GM11168 (cell line): Measurements from ENCODE around the gene TMEM269.
"Not testable (repeated sequence)": the region's sequence is repeated elsewhere in the genome, so short reads cannot be mapped to it uniquely, and the experiment has no call there.

Experiments used
- in situ Hi-C: fragments of 300-500 bp; cut with MboI; formaldehyde crosslinking; loops from one replicate; pipeline ENCODE4 v1.12.0; 2022; ENCODE audit warnings: low sequenced_read_pairs; ENCODE audit not compliant: unreplicated experiment

TMEM269 gene

GRCh38 chr1:42769811-42770210 is 15.0 kb upstream of the TMEM269 start:
- in situ Hi-C loops, result loop anchor here (10.0 kb wide), 1 partner anchor 195 kb away; no protein-coding TSS in a partner anchor

- in situ Hi-C loops, result no loop called here
Observed at GRCh38 chr1:42773420-42773819, 11.4 kb upstream of the TMEM269 start.

GRCh38 chr1:42774928-42775526 is 9.8 kb upstream of the TMEM269 start:
- in situ Hi-C loops, result no loop called here

- in situ Hi-C loops, result no loop called here
Observed at GRCh38 chr1:42776502-42776901, 8.3 kb upstream of the TMEM269 start.

- in situ Hi-C loops, result no loop called here
Observed at GRCh38 chr1:42777852-42778251, 6.9 kb upstream of the TMEM269 start.

- in situ Hi-C loops, result no loop called here
Observed at GRCh38 chr1:42779725-42780124, 5.1 kb upstream of the TMEM269 start.

- in situ Hi-C loops, result no loop called here
Observed at GRCh38 chr1:42780176-42780575, 4.6 kb upstream of the TMEM269 start.

- in situ Hi-C loops, result no loop called here
Observed at GRCh38 chr1:42783092-42783491, 1.7 kb upstream of the TMEM269 start.

- in situ Hi-C loops, result no loop called here
Observed at GRCh38 chr1:42784547-42784945, 245 bp upstream of the TMEM269 start.

GRCh38 chr1:42786097-42786496 is 1.3 kb downstream of the TMEM269 start:
- in situ Hi-C loops, result no loop called here

GRCh38 chr1:42788021-42788420 is 3.2 kb downstream of the TMEM269 start:
- in situ Hi-C loops, result no loop called here

GRCh38 chr1:42793824-42794223 is 9.0 kb downstream of the TMEM269 start:
- in situ Hi-C loops, result no loop called here

GRCh38 chr1:42797414-42797813 is 12.6 kb downstream of the TMEM269 start:
- in situ Hi-C loops, result no loop called here

GRCh38 chr1:42797979-42798378 is 13.2 kb downstream of the TMEM269 start:
- in situ Hi-C loops, result no loop called here

- in situ Hi-C loops, result no loop called here
Observed at GRCh38 chr1:42801832-42802473, 17.2 kb downstream of the TMEM269 start.

GRCh38 chr1:42806171-42806570 is 21.4 kb downstream of the TMEM269 start:
- in situ Hi-C loops, result no loop called here

GRCh38 chr1:42806593-42806992 is 21.8 kb downstream of the TMEM269 start:
- in situ Hi-C loops, result no loop called here

- in situ Hi-C loops, result no loop called here
Observed at GRCh38 chr1:42807056-42807668, 22.4 kb downstream of the TMEM269 start.

- in situ Hi-C loops, result not testable (repeated sequence)
Observed at GRCh38 chr1:42814815-42815214, 30.0 kb downstream of the TMEM269 start.

- in situ Hi-C loops, result no loop called here
Observed at GRCh38 chr1:42815941-42816584, 31.3 kb downstream of the TMEM269 start.
